ENCODE data around the gene PCDH9.
"Not testable (repeated sequence)": the region's sequence is repeated elsewhere in the genome, so short reads cannot be mapped to it uniquely, and the experiment has no call there.

PCDH9 gene

GRCh38 chr13:67122251-67122650, 107.9 kb downstream of the PCDH9 start:
- no peak for DNase-seq

DNA sequence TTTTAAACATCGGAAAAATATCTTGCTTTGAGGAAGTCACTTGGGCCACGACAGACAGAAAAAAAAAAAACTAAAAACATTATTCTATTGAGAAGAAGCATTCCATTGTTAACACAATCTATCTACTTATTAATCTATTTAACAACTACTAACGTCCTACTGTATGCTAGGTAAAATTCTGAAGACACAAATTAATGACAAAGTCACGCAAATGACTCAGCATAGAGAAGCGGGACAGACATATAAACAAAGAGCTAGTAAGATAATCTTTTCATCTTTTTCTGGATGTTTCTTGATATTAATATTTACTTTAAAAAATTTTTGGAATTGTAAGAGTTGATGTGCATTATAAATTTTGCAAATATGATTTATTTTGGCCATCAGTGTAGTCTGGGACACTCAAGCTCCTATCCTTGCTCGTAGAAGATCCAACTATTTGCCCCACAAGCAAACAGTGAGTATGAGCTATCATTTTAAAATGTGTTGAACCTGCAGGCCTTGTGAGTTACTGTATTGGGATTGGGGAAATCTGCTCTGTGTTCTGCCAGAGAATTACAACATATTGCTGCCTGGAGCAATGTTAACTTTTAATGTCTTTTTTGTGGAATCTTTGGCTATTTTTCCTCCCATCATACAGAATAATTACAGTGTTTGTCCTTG, 109.1 kb downstream of the PCDH9 start:
- DNase-seq = no peak

GRCh38 chr13:67119481-67119894, 110.6 kb downstream of the PCDH9 start:
- DNase-seq = no peak

GRCh38 chr13:67118277-67118676, 111.9 kb downstream of the PCDH9 start:
- DNase-seq = no peak

DNA sequence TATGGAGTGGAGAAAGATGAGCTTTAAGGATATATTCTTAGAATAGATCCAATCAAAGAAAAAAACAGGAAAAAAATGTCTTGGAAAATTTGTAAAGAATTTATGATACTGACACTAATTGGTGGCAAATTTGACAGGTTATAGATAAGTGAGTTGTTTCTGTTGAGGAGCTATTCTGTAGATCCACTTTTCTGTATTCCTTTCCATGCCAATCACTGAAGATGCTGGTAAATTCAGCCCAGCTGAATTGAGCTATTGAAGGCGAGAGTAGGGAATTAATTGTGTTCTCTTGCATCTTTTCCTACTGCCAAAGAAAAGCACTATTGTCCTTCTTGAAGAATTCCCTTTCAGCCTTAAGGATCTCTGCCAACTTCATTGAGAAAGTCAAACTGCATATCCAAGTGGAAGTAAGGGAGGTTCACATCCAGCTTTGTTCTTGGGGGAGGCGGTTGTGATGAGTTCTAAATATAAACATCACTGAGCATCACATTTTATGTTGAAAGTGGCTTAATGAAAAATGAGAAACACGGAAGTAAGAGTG, 113.1 kb downstream of the PCDH9 start:
- DNase-seq = no peak

- DNase-seq = no peak
These were observed 122.2 kb downstream of the PCDH9 start for GRCh38 chr13:67107979-67108378.

GRCh38 chr13:67106502-67107057, 123.6 kb downstream of the PCDH9 start:
- DNase-seq = no peak

GRCh38 chr13:67101730-67102467, 128.2 kb downstream of the PCDH9 start:
- DNase-seq = no peak

- DNase-seq = no peak
These were observed 129.4 kb downstream of the PCDH9 start for GRCh38 chr13:67100730-67101129.

GRCh38 chr13:67099494-67099893, 130.6 kb downstream of the PCDH9 start:
- DNase-seq = no peak

- DNase-seq = no peak
These were observed 132.2 kb downstream of the PCDH9 start for GRCh38 chr13:67097892-67098452.

DNA sequence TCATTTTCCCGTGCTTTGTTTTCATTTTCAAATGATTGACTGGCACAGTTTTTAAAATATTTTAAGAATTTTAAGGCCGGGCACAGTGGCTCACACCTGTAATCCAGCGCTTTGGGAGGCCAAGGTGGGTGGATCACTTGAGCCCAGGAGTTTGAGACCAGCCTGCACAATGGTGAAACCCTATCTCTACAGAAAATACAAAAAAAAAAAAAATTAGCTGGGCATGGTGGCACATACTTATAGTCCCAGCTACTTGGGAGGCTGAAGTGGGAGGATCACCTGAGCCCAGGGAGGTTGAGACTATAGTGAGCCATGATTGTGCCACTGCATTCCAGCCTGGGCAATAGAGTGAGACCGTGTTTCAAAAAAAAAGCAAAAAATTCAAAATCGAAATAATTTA, 133.2 kb downstream of the PCDH9 start:
- not testable (repeated sequence) for DNase-seq

- DNase-seq = no peak
These were observed 133.7 kb downstream of the PCDH9 start for GRCh38 chr13:67096418-67096817.

GRCh38 chr13:67095621-67096020, 134.5 kb downstream of the PCDH9 start:
- no peak for DNase-seq

DNA sequence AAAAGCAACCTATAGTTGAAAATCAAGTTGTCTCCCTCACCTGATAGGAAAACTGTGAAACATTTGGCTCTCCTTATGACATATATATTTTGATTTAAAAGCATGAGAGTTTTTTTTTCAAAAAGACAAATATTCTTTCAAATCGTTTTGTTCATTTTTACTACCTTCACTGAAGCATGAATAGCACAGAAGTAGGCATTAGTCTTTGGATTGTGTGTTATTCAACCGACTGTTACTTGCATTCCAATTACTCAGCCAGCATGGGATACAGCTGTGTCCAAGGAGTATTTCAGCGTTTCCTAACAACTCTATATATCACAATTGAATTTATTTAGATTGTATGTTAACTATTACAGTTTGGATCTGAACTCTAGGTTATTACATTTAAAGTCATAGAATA, 135.2 kb downstream of the PCDH9 start:
- DNase-seq = no peak

DNA sequence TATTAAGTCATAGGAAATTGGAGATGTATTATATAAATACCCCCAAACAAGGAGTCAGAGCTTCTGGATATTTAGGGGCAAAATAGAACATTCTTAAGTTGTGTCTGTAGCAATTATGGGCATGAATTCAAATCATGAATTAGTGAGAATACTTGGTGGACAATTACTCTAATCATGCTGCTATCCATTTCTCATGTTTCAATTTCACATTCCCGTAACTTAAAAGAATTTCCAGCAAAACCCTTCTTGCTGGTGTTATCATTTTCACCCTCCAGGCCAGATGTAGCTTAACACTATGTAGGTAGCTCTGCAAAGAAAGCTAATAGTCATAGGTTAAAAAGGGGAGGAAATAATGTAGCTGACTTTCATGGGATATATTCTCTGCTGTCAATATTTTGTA, 136.1 kb downstream of the PCDH9 start:
- DNase-seq = no peak

DNA sequence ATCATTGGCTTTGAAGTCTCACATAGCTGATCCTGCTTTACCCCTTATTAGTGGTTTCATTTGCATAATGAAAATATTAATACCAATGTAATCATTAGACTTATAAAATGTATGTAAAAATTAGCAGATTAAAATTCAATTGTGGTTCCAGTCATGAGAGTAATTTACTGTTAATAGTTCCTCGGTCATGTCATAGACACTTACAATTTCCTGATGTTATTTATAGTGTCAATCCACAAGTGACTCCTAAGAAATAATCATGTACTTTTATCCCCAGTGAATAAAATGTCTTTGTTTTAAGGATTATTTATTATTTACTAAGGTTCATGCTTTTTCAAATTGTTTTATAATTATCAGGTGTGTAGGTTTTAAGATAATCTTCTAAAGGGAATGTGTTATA, 138.5 kb downstream of the PCDH9 start:
- no peak for DNase-seq

DNA sequence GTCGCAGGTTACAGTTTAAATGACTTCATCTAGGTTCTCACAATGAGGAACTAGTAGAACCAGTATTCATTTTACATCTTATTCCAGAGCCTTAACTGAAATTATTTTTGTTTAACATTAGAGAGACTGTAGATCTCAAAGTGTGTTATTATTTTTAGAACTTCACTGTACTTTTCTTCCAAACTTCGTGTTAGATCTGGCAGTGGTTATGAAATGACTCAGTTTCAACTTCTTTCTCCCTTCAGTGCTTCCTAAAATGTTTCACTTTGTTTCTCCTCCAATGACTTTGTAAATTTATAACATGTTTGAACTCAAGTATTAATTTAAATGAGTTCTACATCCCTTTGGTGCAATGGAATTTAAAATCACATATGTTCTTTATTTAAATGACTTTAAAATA, 139.3 kb downstream of the PCDH9 start:
- DNase-seq = no peak

GRCh38 chr13:67087527-67087926, 142.6 kb downstream of the PCDH9 start:
- DNase-seq = no peak

DNA sequence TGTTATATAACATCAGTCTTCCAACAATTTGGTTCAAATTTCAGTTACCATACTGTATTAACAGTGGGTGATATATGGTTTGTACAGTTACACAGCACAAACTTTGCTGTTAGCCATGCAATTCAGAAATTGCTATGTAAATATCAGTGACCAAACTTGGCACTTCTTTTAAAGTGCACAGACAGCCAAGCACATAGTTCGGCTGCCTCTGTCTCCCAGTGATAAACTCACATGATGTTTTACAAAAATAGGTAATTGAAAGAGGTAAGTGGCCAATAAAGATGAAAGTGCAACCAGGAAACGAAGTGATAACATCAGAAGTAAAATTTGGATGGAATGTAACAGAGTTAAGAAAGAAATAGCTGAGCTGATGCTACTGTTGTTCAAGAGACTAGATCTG, 143.9 kb downstream of the PCDH9 start:
- no peak for DNase-seq

GRCh38 chr13:67084066-67084465, 146.1 kb downstream of the PCDH9 start:
- DNase-seq = no peak

DNA sequence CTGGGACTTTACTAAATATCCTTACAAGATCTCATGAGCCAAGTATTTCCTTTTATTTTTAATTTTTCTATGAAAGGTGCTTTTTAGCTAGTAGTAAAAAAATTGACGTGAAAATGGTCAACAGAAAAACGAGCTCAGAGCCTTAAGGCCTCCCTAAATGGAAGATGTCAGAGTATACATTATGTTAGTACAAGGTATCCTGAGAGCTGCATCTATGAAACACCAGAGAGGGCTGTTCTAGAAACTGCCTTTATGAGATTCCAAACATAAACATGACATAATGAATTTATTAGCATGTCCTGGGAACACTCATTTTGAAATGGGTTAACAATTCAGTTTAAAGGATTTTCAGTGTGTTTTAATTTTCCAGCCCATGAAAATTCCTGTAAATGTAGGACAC, 146.6 kb downstream of the PCDH9 start:
- DNase-seq = no peak

DNA sequence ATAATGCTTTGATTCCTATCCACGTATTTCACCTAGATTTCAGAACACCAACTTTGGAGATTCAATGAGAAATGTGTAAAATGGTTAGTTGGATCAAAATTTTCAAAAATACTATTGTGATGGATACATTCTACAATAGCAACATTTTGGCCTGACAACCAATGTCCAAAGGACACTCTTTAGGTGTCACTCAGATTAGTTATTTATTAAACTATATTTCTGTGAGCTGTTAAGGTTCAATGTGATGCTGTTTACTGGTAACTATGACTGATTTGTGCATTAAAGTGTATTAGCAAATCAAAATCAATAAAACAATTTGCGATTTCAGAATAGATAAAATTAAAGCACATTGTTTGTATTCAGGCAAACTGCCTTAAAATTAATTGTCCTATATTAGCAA, 149.8 kb downstream of the PCDH9 start:
- no peak for DNase-seq

DNA sequence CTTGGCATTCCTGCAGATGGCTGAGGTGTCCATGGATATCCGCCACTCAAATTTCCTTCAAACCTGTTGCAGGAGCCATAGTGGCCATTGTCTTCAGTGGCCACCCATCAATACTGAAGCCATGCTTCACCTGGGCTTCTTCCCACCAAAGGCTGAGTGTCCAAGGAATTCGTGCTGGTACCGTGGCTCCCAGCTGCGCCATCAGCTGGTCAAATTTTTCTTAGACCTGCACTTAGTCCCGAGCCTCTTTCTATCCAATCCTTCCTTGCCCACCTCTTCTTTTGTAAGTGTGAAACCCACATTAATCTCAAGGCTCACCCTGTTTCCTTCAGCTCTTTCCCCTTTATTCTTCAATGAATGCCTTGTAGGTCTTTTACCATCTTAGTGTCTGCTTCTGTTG, 152.1 kb downstream of the PCDH9 start:
- DNase-seq = no peak
